Testis (tissue), 3 donors: ENCODE results near the gene ARID4B. TPM values are rescaled to one million over a fixed set of nuclear protein-coding genes. Genes with fewer than 3 reads are reported as not detected.

Experiments used
- DNase-seq: peaks from one replicate; pipeline ENCODE4 v3.0.0-alpha.2; 2019
- H3K27ac ChIP-seq, 2 donors: fragments of 200-600 bp; sonication (generic); one replicate each; pipeline ENCODE4 v1.5.1; 2019
- H3K27me3 ChIP-seq: fragments of 200-600 bp; sonication (generic); one replicate; pipeline ENCODE4 v1.5.1; 2019
- H3K36me3 ChIP-seq: fragments of 200-600 bp; sonication (generic); one replicate; pipeline ENCODE4 v1.5.1; 2017; ENCODE audit warnings: low read depth; ENCODE audit errors: missing control alignments
- H3K4me1 ChIP-seq: fragments of 200-600 bp; sonication (generic); one replicate; pipeline ENCODE4 v1.5.1; 2019
- H3K4me3 ChIP-seq, 2 donors: fragments of 200-600 bp; sonication (generic); one replicate each; pipeline ENCODE4 v1.5.1; 2017 to 2019
- H3K9me3 ChIP-seq: fragments of 200-600 bp; sonication (generic); one replicate; pipeline ENCODE4 v1.5.1; 2017
- CTCF ChIP-seq, 3 experiments: fragments of 450-650 bp in 2 of 3; fragments of 200-600 bp in 1 of 3; sonication (generic) in 1 of 3; IDR thresholded peaks; one replicate each; pipeline ENCODE4 v1.5.1; 2016 to 2019; ENCODE audit warnings: antibody characterized with exemption in 3 of 3, mild to moderate bottlenecking in 2 of 3, moderate library complexity in 1 of 3
- POLR2A ChIP-seq: fragments of 450-650 bp; IDR thresholded peaks from one replicate; pipeline ENCODE4 v1.6.1; 2017; ENCODE audit warnings: antibody characterized with exemption, mild to moderate bottlenecking, moderate library complexity
- WGBS, 2 donors: methylation state at CpG; one replicate each; pipeline ENCODE4 v1.1.5; 2018; 5-methylcytosine and 5-hydroxymethylcytosine counted together
- intact Hi-C: fragments of 100-400 bp; cut with DNase I; formaldehyde crosslinking; loops from one replicate; pipeline ENCODE4 v1.15.1; 2023; ENCODE audit warnings: low total_unique reads
- polyA plus RNA-seq: library from polyadenylated mRNA; stranded (reverse); fragments of 350-450 nt; fragmentation: Illumina TruSeq; extraction: RNeasy Lipid Tissue Mini Kit (QIAGEN cat#74804); gene quantifications from one replicate; pipeline ENCODE4 v1.2.3, GENCODE V29; 2014; ENCODE audit warnings: low read depth, low replicate concordance; ENCODE audit not compliant: insufficient read depth
- total RNA-seq, 2 donors: library from RNA; depleted of rRNA; stranded (reverse); fragments of >200 nt; gene quantifications; one replicate each; pipeline ENCODE4 v1.2.3, GENCODE V29; 2016

The ARID4B gene
- total and polyA plus RNA-seq, 3 donors from 2014 or later, result 11.6 to 72.4 (median 60.0) TPM

GRCh38 chr1:235134171-235134570 lies 193.8 kb downstream of the ARID4B start:
- 91 to 97% methylated on average over 12 of the region's 12 CpGs for WGBS, 2 donors
- Histone ChIP-seq H3K4me3 (no peak overlapping the region), H3K9me3 (no peaks in the 10 kb centered on the region), H3K27me3 (no peaks in the 10 kb centered on the region), H3K27ac (no peak overlapping the region), H3K36me3 (no peaks in the 10 kb centered on the region), H3K4me1 (no peaks in the 10 kb centered on the region)
- intact Hi-C loops, result no loop called here
- TF ChIP-seq POLR2A (no peak), CTCF (IDR thresholded peaks at IDR 0.05) (no peak)
- DNase-seq, result no peak

GRCh38 chr1:235133086-235133485 lies 194.9 kb downstream of the ARID4B start:
- Histone ChIP-seq H3K4me1 (no peaks in the 10 kb centered on the region), H3K27ac (no peak overlapping the region), H3K9me3 (no peaks in the 10 kb centered on the region), H3K36me3 (no peaks in the 10 kb centered on the region), H3K27me3 (no peaks in the 10 kb centered on the region), H3K4me3 (no peak overlapping the region)
- intact Hi-C loops, result no loop called here
- WGBS, 2 donors, result 91 to 93% methylated on average over 3 of the region's 3 CpGs
- TF ChIP-seq POLR2A (no peak), CTCF (IDR thresholded peaks at IDR 0.05) (no peak)
- DNase-seq, result no peak

GRCh38 chr1:235131961-235132360 lies 196.0 kb downstream of the ARID4B start:
- no peak for DNase-seq
- Histone ChIP-seq H3K4me1 (peaks cover under 1% of the 10 kb centered on the region), H3K4me3 (no peak overlapping the region), H3K36me3 (no peaks in the 10 kb centered on the region), H3K27ac (no peak overlapping the region), H3K9me3 (no peaks in the 10 kb centered on the region), H3K27me3 (no peaks in the 10 kb centered on the region)
- intact Hi-C loops, result no loop called here
- 81 to 83% methylated on average over 6 of the region's 6 CpGs for WGBS, 2 donors
- no peak for TF ChIP-seq CTCF (IDR thresholded peaks at IDR 0.05)
- no peak for TF ChIP-seq POLR2A

GRCh38 chr1:235130766-235131270 lies 197.2 kb downstream of the ARID4B start:
- H3K4me3 ChIP-seq, result no peak overlapping the region
- no peak for DNase-seq
- WGBS, 2 donors, result 78 to 85% methylated on average over 7 of the region's 7 CpGs
- peaks cover 6% of the 10 kb centered on the region for H3K4me1 ChIP-seq
- H3K27me3 ChIP-seq, result no peaks in the 10 kb centered on the region
- no peaks in the 10 kb centered on the region for H3K36me3 ChIP-seq
- intact Hi-C loops, result no loop called here
- TF ChIP-seq POLR2A (no peak), CTCF (IDR thresholded peaks at IDR 0.05) (no peak)
- H3K9me3 ChIP-seq, result no peaks in the 10 kb centered on the region
- H3K27ac ChIP-seq, result no peak overlapping the region
